ENCODE measurements around the gene TEX11. TPM values are rescaled to one million over a fixed set of nuclear protein-coding genes. Genes with fewer than 3 reads are reported as not detected.
"Not testable (repeated sequence)": the region's sequence is repeated elsewhere in the genome, so short reads cannot be mapped to it uniquely, and the experiment has no call there.

The TEX11 gene
- total RNA-seq, 4 donors from 2014 or later: not detected

- H3K27ac ChIP-seq: no peak overlapping the region
- no peaks in the 10 kb centered on the region for H3K4me1 ChIP-seq
- H3K4me3 ChIP-seq: no peak overlapping the region
- TF ChIP-seq CTCF (IDR thresholded peaks at IDR 0.05): no peak
- WGBS, 2 donors: 31 to 51% methylated on average over 2 of the region's 2 CpGs
- no peaks in the 10 kb centered on the region for H3K27me3 ChIP-seq
- DNase-seq (ENCODE audit: low spot score in 2 of 2): no peak
- H3K36me3 ChIP-seq: no peaks in the 10 kb centered on the region
- H3K9me3 ChIP-seq: no peaks in the 10 kb centered on the region
Measured at GRCh38 chrX:70774223-70774622, 134.3 kb downstream of the TEX11 start.

DNA sequence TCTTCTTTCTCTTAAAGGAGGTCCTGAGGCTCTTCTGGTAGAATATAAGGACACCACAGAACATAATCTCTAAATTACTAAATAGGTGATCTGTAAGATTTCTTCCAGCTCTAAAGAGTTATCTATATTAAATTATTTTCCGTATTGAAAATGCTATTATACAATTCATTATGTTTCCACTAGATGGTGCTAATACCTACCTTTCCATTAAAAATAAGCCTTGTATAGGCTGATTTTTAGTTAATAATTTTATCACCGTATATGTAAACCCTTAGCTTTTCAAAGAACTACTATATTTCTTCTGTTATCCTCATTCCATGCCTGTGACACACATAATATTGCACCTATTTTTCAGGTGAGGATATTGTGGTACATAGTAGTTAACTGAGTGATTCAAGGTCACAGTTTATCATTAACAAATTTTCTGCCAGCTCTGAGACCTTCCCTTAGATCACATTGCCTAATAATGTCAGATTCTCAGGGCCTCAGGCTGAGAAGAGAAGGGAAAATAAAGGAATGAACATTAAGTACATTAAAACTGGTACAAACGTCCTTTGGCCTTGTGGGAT, 138.8 kb downstream of the TEX11 start:
- Histone ChIP-seq H3K4me1 (no peaks in the 10 kb centered on the region), H3K36me3 (no peaks in the 10 kb centered on the region), H3K27ac (no peak overlapping the region), H3K9me3 (no peaks in the 10 kb centered on the region), H3K4me3 (no peak overlapping the region), H3K27me3 (no peaks in the 10 kb centered on the region)
- TF ChIP-seq EP300 (IDR thresholded peaks at IDR 0.05) (no peak), CTCF (IDR thresholded peaks at IDR 0.05) (peak in 3 of 5 experiments; percentile 9 to 36 (median 18))
- 22 to 32% methylated on average over 3 of the region's 3 CpGs for WGBS, 2 donors
- DNase-seq (ENCODE audit: low spot score in 2 of 2): no peak

DNA sequence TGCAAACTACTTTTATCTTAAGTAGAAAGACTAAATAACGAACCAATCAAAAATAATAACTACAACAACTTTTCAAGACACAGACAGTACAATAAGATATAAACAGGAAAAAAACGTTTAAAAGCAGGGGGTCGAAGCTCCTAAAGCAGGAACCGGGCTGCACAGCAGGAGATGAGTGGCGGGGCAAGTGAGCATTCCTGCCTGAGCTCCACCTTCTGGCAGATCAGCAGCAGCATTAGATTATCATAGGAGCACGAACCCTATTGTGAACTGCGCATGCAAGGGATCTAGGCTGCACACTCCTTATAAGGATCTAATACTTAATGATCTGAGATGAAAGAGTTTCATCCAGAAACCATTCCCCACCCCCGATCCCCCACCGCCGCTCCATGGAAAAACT, 146.2 kb downstream of the TEX11 start:
- Histone ChIP-seq H3K4me3 (no peak overlapping the region), H3K27me3 (peaks cover 0 to 6% of the 10 kb centered on the region in 2 donors), H3K9me3 (no peaks in the 10 kb centered on the region), H3K36me3 (no peaks in the 10 kb centered on the region), H3K27ac (no peak overlapping the region), H3K4me1 (no peaks in the 10 kb centered on the region)
- WGBS, 2 donors: 27 to 44% methylated on average over 3 to 10 of the region's 10 CpGs
- TF ChIP-seq POLR2A (IDR thresholded peaks at IDR 0.05): no peak
- no peak for TF ChIP-seq CTCF (IDR thresholded peaks at IDR 0.05)
- TF ChIP-seq EP300 (IDR thresholded peaks at IDR 0.05): no peak
- DNase-seq (ENCODE audit: low spot score in 2 of 2): no peak

GRCh38 chrX:70755850-70756249, 152.7 kb downstream of the TEX11 start:
- H3K27me3 ChIP-seq: no peaks in the 10 kb centered on the region
- H3K27ac ChIP-seq: no peak overlapping the region
- no peak overlapping the region for H3K4me3 ChIP-seq
- WGBS, 2 donors: 73% methylated on average over 12 of the region's 12 CpGs; no CpG with 5 or more reads in 1 of the 2 donors
- TF ChIP-seq CTCF (IDR thresholded peaks at IDR 0.05) (no peak), POLR2A (IDR thresholded peaks at IDR 0.05) (no peak), EP300 (IDR thresholded peaks at IDR 0.05) (no peak)
- DNase-seq (ENCODE audit: low spot score in 2 of 2): no peak
- no peaks in the 10 kb centered on the region for H3K36me3 ChIP-seq
- no peaks in the 10 kb centered on the region for H3K4me1 ChIP-seq
- peaks cover 0 to 4% (median 0%) of the 10 kb centered on the region in 4 donors for H3K9me3 ChIP-seq

DNA sequence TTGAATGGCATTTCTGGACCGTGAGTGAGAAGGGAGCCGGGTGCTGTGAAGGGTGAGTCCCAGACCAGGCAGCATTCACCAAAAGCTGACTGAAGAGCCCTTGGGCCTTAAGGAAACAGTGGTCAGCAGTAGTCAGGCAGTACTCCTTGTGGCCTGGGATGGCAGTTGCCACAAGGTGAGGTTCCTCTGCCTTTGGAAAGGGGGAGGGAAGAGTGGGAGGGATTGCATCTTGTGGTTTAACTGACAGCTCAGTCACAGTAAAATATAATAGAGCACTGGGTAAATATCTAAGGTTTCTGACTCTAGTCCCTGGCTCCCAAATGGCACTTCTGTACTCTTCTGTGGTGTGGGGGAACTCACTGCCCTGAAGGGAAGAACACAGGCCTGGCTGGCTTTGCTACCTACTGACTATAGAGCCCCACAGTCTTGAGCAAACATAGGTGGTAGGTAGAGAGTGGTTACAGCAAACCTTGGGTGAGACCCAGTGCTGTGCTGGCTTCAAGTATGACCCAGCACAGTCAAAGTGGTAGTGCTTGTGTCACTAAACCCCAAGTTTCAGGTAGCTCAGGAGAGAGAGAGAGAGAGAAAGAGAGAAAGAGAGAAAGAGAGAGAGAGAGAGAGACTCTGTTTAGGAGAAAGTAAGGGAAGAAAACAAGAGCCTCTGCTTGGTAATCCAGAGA, 154.2 kb downstream of the TEX11 start:
- Histone ChIP-seq H3K9me3 (peaks cover 0 to 4% (median 0%) of the 10 kb centered on the region in 4 donors), H3K27me3 (no peaks in the 10 kb centered on the region), H3K4me1 (no peaks in the 10 kb centered on the region), H3K4me3 (no peak overlapping the region), H3K36me3 (no peaks in the 10 kb centered on the region), H3K27ac (no peak overlapping the region)
- no peak for DNase-seq (ENCODE audit: low spot score in 2 of 2)
- WGBS, 2 donors: 67 to 85% methylated on average over 2 of the region's 2 CpGs
- TF ChIP-seq POLR2A (IDR thresholded peaks at IDR 0.05): no peak
- TF ChIP-seq EP300 (IDR thresholded peaks at IDR 0.05): no peak

GRCh38 chrX:70733774-70734173, 174.7 kb downstream of the TEX11 start:
- DNase-seq (ENCODE audit: low spot score in 2 of 2); H3K9me3 ChIP-seq; H3K27ac ChIP-seq; H3K27me3 ChIP-seq; H3K4me1 ChIP-seq; H3K36me3 ChIP-seq; H3K4me3 ChIP-seq: not testable (repeated sequence)
- WGBS, 2 donors: 94 to 100% methylated on average over 2 to 5 of the region's 5 CpGs

DNA sequence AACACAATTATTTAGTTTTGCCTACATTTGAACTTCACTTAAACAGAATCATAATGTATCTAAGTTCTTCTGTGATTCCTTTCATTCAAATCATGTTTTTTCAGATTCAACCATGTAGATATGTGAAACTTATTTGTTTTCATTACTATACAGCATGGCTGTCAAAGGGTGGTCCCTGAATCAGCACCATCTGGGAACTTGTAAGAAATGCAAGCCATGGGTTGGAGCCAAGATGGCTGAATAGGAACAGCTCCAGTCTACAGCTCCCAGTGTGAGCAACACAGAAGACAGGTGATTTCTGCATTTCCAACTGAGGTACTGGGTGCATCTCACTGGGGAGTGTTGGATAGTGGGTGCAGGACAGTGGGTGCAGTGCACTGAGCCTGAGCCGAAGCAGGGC, 180.6 kb downstream of the TEX11 start:
- 80 to 100% methylated on average over 1 of the region's 1 CpG for WGBS, 2 donors
- H3K27ac ChIP-seq; DNase-seq (ENCODE audit: low spot score in 2 of 2); H3K27me3 ChIP-seq; H3K36me3 ChIP-seq; H3K9me3 ChIP-seq; H3K4me1 ChIP-seq; H3K4me3 ChIP-seq: not testable (repeated sequence)
